ENCODE results near the gene KRTAP1-5.

DNA sequence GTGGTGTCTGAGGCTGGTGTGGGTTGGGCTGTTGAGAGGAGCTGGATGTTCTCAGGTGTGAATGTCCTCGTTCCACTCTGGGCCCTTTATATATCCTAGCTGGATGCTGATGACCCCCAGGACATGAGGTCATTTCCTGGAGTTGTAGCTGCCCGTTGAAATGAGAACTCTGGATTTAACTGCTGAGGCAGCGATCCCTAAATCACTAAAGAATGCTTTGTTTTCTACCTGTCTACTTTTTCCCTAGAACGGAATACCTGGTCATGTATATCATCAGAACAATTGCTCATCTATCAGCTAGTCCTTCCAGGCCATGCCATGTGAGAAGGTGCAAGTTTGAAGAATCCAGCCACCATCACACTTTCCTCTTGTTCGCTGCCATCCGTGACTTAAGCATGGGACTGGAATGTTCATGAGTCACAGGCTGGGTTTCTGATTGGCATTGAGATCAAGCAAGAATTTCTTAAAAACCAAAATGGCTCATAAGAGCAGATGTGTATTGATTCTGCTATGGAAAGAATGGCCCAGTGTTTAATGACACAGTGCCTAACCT lies 33.1 kb upstream of the KRTAP1-5 start, which contains the start of gene KRTAP2-3:
- no peak for TF ChIP-seq CTCF (IDR thresholded peaks at IDR 0.05; ENCODE audit: low read depth, low read length)
- no peak for TF ChIP-seq POLR2A (IDR thresholded peaks at IDR 0.05; ENCODE audit: extremely low read depth, insufficient read length)
